GM18498 (cell line): ENCODE measurements around the gene CEP72.

Experiments used
- ATAC-seq: cut with Tn5 transposase; IDR thresholded peaks from one replicate; pipeline ENCODE4 v1.9.1; 2021; ENCODE audit warnings: mild to moderate bottlenecking, moderate library complexity; ENCODE audit not compliant: unreplicated experiment

The CEP72 gene

DNA sequence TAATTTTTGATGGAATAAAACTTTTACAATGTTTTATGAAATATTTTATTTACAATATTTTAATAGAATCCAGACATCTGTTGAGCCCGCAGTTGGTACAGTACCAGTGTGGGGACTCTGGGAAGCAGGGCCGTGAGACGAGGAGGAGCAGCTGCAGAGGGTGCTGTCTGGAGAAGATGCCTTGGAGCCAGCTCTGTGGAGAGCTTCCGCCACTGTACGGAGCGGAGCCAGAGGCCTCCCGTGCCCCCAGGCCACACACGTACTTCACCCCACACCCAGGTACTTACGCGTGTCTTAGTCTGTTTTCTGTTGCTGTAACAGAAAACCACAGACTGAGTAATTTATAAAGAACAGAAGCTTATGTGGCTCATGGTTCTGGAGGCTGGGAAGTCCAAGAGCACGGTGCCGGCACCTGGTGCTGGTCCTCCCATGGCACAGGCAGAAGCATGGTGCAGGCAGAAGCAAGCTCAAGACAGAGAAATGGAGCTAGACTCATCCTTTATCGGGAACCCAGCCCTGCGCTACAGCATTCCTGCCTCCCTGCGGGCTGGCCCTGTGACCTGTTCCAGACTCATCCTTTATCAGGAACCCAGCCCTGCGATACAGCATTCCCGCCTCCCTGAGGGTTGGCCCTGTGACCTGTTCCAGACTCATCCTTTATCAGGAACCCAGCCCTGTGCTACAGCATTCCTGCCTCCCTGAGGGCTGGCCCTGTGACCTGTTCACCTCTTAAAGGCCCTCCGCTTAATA lies 23.3 kb downstream of the CEP72 start:
- ATAC-seq: no peak

DNA sequence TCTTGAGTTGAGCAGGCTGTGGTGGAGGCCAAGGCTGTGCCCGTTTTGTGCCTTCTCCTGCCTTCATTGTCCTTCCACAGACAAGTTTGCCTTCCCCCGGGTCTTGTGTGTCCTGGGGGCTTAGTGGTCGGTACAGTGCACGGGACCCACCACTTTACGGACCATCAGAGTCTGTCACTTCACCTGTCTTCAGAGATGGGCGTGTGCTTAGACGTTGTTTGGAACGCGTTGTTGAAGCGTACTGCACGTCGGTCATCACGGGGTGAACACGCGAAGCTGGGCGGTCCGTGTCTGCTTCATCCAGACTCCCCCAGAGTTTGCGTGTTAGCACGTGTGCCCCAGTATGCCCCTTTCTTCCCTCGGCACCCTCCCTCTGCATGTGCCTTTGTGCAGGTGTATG lies 24.8 kb downstream of the CEP72 start:
- no peak for ATAC-seq

DNA sequence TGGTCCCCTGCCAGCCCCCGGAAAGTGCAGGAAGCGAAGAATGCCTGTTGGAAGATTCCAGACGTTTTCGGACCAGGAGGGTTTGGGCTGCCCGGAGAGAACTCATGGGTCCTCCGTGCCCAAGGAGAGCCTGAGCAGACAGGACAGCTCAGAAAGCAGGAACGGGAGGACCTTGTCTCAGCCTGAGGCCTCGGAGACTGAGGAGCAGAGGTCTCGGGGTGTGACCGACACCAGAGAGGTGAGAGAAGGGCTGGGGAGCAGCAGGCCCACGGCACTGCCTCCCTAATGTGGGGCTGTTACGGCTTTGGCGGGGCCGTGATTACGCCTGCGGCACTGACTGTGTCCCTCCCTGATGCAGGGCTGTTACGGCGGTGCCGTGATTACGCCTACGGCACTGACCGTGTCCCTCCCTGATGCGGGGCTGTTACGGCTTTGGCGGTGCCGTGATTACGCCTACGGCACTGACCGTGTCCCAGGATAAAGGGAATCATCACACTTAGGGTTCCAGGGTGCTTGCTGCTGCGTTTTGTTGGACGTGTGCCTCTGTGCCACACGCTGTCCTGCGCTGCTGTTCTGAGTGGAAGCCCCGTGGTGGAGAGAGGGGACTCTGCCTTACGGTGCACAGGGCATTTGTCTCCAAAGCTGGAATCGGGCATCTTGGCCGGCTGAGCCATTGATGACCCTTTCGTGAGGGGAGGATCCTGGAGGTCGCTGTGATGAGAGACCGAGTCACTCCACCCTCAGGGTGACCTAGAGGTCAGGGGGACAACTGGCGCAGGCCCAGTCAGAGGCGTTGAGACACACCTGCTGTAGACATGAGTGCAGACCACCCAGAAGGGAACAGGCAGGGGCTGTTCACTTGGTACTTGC lies 25.7 kb downstream of the CEP72 start:
- ATAC-seq: no peak

DNA sequence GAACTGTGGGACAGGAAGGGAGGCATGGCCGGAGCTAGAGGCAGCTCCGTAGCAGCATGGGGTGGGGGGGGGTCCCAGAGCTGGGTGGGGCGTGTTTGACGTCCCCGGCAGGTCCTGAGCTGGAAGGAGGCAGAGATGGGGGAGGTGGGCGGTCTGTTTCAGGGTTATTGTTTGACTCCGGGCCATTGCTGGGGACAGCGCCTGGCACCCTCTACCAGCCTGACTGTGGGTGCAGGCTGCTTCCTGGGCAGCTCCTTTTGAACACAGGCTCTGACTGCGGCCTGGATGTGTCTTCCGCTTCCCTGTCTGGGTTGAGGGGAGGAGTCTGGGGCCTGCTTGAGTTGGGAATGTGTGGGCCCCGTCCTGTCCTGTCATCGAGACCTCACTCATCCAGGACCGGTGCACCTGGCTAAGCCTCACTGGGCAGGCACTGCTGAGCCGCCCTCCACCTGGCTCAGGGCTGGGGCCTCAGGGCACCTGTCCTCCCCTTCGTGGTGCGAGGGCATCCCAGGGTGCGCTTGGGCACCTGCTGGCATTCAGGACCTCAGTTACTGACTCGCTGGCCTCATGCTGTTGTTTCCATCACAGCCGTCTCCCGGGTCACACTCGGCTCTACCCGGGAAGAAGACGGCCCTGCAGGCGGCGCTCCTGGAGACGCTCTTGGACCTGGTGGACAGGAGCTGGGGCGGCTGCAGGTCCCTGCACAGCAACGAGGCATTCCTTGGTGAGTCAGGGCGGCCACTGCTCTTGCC lies 26.5 kb downstream of the CEP72 start:
- no peak for ATAC-seq

DNA sequence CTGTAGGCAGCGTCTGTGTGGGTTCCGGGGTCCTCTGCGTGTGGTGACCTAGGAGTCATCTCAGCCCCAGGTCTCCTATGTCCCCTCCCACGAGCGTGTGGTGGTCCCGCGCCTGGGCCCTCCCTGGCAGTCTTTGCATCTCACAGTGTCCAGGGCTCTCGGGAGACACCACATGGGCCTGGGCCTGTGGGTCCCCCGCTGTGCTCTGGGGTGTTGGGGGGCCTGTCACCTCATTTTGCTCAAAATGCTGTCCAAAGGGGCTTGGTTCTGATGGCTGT lies 27.1 kb downstream of the CEP72 start:
- no peak for ATAC-seq

DNA sequence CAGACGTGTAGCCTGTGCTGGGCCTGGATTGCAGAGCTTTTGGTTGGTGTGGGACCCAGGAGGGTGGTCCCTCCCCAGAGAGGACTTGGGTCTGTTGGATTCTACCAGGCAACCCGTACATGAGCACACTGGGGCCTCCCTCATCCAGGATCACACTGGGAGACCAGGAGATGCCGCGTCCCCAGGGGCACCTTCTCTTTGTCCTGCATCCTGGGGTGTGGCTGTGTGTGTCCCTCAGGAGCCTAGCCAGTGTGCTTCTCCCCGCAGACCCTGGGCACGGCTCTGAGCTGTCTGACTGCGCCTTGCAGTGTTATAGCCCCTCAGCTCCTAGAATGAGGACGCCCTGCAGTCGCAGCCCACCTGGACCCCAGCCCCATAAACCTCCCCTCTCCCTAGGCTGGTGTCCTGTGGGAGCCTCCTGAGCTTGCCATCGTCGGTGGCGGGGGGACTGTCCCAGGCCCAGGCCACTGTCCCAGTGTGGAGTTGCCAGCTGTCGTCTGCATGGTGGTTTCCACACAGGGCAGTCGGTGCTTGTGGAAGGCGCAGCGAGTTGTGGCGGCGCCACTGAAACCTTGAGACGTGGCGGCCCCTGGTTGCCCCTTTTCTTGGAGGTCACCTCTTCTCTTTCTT lies 27.6 kb downstream of the CEP72 start:
- ATAC-seq: no peak

DNA sequence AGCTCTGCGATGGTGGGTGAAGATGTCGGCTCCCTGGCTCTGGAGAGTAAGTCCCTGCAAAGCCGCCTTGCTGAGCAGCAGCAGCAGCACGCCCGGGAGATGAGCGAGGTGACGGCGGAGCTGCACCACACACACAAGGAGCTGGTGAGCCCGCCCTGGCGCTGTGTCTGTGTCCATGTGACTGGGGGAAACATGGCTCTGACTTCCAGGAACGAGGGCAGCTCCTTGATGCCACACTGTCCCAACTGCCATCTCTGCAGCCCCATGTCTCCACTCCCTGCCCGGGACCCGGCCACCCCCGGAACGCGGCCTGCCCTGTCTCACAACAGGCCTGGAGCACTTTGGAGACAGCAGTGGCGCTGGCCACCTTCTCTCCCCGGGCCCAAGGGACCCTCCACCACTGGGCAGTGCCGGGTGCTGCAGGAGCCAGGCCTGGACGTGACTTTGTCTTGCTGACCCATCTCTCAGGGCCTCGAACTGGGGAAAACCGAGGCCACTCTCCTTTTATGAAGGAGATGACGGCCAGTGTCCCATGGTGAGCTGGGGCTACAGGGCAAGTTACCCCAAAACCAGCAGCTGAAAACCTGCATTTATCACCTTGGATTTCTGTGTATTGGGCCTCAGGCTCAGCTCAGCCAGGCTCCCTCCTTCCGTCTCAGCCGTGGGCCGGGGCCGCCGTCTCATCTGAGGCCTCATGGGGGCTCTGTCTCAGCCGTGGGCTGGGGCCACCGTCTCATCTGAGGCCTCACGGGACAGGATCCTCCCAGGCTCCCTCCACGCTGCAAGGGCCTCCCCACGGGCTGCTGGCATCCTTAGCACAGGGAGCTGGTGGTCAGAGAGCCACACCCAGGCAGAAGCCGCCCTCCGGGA lies 28.6 kb downstream of the CEP72 start:
- no peak for ATAC-seq

DNA sequence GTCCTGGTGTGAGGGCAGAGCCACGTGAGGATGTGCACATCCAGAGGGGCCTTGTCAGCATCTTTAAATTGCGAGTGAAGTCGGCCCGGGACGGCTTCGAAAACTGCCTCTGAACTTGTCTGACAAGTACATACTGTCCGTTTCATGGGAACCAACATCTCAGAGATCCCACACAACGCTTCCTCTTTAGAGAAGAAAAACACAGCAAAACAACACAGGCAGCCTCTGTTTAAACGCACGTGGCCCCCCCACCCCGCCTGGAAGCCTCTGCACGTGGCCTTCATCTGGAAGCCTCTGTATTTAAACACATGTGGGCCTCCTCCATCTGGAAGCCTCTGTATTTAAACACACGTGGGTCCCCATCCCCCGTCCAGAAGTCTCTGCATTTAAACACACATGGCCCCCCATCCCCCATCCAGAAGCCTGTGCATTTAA lies 29.2 kb downstream of the CEP72 start:
- no peak for ATAC-seq

DNA sequence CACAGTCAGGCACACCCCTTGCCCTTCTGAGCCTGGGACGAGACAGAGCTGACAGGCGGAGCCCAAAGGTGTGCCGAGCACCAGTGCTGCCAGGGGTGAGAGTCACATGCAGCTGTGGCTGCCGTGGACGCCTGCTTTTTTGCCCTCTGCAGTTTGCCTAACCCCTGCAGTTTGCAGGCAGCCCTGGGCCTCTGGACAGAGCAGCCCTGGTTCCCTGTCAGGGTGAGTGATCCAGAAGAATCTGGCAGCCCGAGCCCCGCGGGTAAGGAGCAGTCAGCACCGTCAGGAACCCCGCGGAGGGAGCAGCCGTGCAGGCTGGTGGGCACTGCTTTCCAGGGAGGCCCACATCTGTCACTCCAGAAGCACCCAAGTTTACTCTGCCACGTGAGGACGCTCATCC lies 30.3 kb downstream of the CEP72 start:
- no peak for ATAC-seq

DNA sequence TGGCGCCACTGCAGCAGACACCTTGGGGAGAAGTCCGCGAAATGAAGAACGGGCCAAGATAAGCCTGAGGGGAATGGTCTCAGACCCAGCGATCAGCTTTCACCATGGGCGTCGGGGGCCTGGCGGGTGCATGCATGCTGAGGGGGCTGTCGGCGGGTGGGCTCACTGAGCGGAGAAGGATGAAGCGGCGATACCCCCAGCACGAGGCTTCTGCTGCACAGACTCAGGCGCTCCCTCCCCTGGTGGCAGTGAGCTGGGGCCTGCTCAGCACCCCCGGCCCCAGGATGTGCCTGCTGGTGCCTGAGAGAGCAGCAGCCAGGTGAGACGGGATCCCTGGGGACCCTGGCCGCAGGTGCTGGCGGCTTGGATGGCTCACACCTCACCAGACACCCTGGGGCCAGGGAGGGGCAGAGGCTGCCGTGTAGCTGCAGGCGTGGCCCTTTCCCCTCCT lies 31.2 kb downstream of the CEP72 start:
- no peak for ATAC-seq

DNA sequence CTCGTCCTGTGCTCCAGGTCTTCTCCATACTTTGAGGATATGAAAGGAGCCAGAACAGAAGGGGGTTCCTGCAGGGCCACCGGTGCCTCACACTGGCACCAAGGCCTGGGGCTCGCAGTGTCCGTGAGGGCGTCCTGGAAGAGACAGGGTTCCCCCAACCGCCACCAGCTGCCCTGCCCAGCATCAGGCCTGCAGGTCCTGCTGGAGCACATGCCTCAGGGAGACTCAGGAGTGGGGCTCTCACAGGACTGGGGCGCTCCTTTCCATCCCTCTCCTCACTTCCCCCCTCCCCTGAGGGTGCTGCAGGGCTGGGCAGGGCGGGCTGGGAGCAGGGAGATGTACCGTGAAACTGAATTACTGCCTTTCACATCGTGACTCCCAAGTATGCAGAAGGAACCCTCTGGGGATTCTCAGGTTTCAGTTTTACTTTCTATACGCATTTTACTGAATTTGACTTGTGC lies 31.7 kb downstream of the CEP72 start:
- no peak for ATAC-seq

DNA sequence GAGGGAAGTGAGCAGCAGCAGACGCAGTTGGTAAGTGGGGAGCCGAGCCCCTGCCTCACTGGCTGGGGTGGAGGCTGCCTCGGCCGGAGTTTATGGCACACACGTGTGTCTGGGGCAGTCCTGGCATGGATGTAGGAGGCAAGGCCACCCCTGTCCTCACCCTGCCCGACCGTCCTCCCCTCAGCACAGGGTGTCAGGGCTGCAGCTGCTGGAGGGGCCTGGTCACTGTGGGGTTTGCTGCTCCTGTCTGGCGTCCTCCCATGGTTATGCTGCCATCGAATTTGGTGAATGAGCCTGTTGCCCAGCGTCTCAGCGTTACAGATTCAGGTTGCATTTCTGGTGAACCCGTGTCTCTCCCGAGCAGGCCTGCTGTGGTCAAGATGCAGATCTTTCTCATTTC lies 32.4 kb downstream of the CEP72 start:
- ATAC-seq: no peak

DNA sequence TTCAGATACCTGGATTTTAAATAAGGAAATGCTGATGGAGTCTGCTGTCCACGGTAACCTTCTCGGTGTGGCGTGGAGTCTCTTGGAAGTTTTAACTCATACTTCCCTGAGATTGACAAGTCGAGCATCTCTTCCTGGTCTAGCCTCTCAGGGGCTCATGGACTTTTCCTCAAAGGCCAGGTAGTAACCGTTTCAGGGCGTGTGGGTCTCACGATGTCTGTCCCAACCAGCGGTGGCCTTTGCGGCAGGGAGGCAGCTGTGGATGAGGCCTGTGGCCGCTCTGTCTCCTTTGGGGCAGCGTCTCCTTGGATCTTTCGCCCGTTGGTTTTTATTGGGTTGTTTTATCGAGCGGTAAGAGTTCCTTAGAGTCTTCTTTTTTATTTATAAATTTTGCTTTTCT lies 32.8 kb downstream of the CEP72 start:
- ATAC-seq: no peak

DNA sequence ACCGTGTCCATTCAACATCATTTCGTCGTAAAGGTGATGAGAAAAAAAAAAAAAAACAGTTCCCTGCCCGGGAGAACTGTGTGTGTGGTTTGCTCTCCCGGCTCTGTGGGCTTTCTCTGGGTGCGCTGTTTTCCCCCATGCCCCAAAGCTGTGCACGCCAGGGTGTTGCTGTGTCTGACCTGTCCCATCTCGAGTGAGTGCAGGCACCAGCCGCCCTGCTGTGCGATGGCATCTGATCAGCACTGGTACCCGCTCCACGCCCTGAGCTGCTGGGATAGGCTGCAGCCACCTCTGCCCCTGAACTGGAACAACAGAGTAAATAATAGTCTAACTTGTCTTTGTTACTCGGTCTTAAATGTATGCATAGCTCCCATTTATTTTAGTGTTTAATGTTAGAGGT lies 33.3 kb downstream of the CEP72 start:
- ATAC-seq: no peak

DNA sequence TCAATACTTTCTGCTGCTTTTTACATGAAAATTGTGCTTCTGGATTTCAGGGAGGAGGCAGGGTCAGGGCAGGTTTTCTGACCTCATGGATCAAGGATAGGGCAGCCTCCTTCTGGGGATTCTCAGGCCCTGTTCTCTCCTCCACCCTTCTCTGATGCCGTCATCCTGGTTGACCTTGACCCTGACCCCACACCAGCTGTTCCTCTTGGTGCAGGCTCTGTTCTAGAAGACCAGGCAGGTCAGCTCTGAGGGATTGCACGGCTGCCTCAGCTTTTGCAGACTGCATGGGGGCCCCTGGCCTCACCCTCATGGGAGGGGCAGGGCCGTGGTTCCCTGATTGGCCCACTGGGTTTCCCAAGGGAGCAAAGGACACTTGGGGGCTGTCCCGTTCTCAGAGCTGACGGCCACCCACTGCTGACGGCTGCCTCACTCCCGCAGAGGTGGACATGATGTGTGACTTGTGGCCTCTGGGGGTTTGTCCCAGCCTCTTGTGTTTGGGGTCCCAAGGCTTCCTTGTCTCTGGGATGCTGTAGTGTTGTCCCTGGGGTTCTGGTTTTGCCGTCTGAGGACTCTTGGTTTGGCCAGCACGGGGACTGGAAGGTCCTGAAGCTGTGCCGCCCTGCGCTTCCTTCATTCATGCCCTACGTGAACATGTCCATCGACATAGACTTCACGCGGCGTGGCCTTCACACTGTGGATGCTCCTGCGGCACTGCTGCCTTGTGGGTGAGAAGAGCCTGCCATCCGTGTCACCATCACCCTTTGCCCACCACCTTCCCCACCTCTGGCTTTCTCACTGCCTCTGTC lies 34.5 kb downstream of the CEP72 start:
- ATAC-seq: no peak

DNA sequence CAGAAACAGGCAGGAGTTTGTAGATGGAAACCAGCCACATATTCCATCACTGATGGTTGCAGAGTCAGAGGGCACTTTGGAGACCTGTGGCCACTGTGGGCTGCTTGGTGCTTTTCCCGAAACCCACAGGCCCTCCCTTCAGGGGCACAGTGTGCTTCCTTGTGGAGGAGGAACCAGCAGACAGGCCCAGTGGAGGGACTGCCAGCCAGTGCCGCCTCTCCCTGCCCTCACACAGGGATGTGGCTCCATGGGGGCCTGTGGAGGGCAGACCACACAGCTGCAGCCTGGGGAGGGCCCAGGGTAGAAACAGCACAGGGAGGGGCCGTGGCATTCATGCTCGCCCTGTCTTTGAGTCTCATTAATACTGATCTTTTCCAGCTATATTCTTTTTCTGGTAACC lies 35.2 kb downstream of the CEP72 start:
- ATAC-seq: no peak

DNA sequence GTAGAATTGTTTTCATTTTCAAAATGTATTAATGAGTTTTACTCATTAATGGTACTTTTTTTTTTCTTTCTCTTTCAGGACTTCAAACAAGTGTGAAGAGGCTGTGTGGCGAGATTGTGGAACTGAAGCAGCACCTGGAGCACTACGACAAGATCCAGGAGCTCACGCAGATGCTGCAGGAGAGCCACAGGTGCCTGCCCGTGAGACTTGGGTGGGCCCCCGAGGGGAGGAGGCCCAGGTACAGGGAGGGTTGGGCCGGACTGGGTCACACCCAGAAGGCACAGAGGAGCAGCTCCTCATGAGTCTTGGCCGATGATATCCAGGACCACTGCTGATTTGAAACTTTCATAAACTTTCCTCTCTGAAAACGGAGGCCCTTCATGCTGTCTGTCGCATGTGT lies 35.6 kb downstream of the CEP72 start:
- no peak for ATAC-seq

DNA sequence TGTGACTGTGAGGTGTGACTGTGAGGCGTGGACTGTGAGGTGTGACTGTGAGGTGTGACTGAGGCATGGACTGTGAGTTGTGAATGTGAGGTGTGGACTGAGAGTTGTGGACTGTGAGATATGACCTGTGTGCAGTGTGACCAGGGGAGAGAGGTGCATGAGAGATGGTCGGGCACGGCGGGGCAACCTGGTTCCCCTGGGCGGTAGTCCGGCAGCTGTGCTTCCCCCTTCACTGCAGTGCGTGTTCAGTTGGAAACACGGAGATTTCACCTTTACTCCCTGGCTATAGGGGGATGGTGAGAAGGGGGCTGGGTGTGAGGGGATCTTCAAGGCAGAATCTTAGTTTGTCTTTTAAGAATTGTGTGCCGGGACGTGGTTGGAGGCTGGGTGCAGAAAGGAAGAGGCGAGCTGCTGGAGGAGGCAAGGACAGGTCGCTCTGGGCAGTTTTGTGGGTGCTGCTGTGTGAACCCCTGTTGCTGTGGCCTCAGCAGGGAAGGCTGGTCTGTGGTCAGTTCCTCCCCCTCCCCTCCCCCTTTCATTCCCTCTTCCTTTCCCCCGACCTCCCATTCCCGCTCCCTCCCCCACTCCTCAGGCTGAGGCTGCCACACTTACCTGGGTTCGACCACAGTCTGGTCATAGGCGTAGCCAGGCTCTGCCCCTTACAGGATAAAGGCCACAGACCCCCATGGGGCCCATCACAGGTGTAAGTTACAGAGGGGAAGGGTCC lies 39.3 kb downstream of the CEP72 start:
- no peak for ATAC-seq

DNA sequence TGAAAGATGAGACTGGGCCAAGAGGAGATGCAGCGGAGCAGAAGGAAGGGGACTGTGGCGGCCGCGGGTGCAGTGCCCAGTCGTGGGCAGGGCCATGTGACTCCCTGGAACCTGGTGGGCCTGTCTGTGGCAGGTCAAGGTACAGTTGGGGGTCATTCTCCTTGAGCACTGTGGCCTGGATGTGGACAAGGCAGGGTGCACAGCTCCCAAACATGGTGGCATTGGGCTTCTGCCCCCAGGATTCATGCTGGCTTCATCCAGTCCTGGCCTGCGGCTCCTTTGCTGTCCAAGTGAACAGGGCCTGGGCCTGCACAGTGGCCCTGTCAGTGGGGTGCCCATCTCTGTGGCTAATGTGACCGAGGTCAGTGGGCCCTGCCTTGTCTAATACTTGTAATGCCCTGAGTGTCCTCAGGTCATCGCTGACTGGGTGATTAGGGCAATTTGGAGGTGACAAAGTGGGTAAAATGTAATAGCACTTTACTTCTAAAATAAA lies 39.9 kb downstream of the CEP72 start:
- ATAC-seq: no peak
